Transverse colon (tissue), 4 donors: ENCODE results near the gene GALNT5. TPM values are rescaled to one million over a fixed set of nuclear protein-coding genes. Genes with fewer than 3 reads are reported as not detected.

Experiments used
- DNase-seq: peaks from one replicate; pipeline ENCODE4 v3.0.0-alpha.2; 2019
- H3K27ac ChIP-seq, 4 donors: fragments of 200-600 bp; sonication (generic); 2 replicates each; pipeline ENCODE4 v1.5.1; 2016 to 2018; ENCODE audit warnings: inconsistent platforms in 4 of 4
- H3K27me3 ChIP-seq: fragments of 200-600 bp; sonication (generic); 2 replicates; pipeline ENCODE4 v1.5.1; 2017; ENCODE audit warnings: inconsistent platforms
- H3K36me3 ChIP-seq, 4 donors: fragments of 200-600 bp; sonication (generic); 2 replicates each; pipeline ENCODE4 v1.5.1; 2017 to 2019; ENCODE audit warnings: inconsistent platforms in 4 of 4
- H3K4me1 ChIP-seq, 4 donors: fragments of 200-600 bp; sonication (generic); 2 replicates each; pipeline ENCODE4 v1.5.1; 2017 to 2020; ENCODE audit warnings: inconsistent platforms in 4 of 4
- H3K4me3 ChIP-seq, 4 donors: fragments of 200-600 bp; sonication (generic); 1 replicate in 1 of 4; 2 replicates in 3 of 4; pipeline versions ENCODE4 v1.5.1 to v1.6.1; 2017 to 2019; ENCODE audit warnings: inconsistent platforms in 4 of 4
- H3K9me3 ChIP-seq, 2 donors: fragments of 200-600 bp; sonication (generic); 2 replicates each; pipeline ENCODE4 v1.5.1; 2017 to 2019; ENCODE audit warnings: inconsistent platforms in 2 of 2
- EP300 ChIP-seq: sonication (generic); formaldehyde crosslinking; IDR thresholded peaks from one replicate; pipeline ENCODE4 v1.6.1; 2017; ENCODE audit warnings: antibody characterized with exemption, low read depth
- POLR2A ChIP-seq: fragments of 450-650 bp; IDR thresholded peaks from one replicate; pipeline ENCODE4 v1.6.1; 2016; ENCODE audit warnings: antibody characterized with exemption, mild to moderate bottlenecking, moderate library complexity
- POLR2AphosphoS5 ChIP-seq, 3 donors: sonication (generic); formaldehyde crosslinking; IDR thresholded peaks; one replicate each; pipeline ENCODE4 v1.6.1; 2016; ENCODE audit warnings: antibody characterized with exemption in 3 of 3
- WGBS, 2 donors: methylation state at CpG; one replicate each; pipeline ENCODE4 v1.1.5; 2018; ENCODE audit warnings: low coverage in 1 of 2; 5-methylcytosine and 5-hydroxymethylcytosine counted together
- in situ Hi-C, 4 donors: fragments of 200-750 bp; cut with MboI; loops; one replicate each; pipeline versions ENCODE4 v1.15.0 to v1.15.1; 2017; ENCODE audit warnings: low sequenced_read_pairs in 3 of 4, low pct_ligation_motif_present in 1 of 4, low pct_unique_long_range_greater_than_20kb in 1 of 4
- intact Hi-C: fragments of 100-400 bp; cut with DNase I; formaldehyde crosslinking; loops from one replicate; pipeline ENCODE4 v1.15.1; 2023; ENCODE audit warnings: low total_unique reads
- total RNA-seq, 4 donors: library from RNA; depleted of rRNA; stranded (reverse); fragments of >200 nt; gene quantifications; one replicate each; pipeline ENCODE4 v1.1.0, GENCODE V29; 2016
- TF ChIP-seq, protein P1 (sequence below), 5 experiments: fragments of 200-600 bp in 3 of 5; fragments of 450-650 bp in 2 of 5; sonication (generic) in 3 of 5; IDR thresholded peaks; 1 replicate in 2 of 5; 2 replicates in 3 of 5; pipeline ENCODE4 v1.5.1; 2016 to 2017; ENCODE audit warnings: antibody characterized with exemption in 5 of 5, inconsistent platforms in 3 of 5, mild to moderate bottlenecking in 2 of 5, moderate library complexity in 1 of 5

The GALNT5 gene
- total RNA-seq, 4 donors from 2014 or later, result 7.5 to 34.0 (median 14.0) TPM

DNA sequence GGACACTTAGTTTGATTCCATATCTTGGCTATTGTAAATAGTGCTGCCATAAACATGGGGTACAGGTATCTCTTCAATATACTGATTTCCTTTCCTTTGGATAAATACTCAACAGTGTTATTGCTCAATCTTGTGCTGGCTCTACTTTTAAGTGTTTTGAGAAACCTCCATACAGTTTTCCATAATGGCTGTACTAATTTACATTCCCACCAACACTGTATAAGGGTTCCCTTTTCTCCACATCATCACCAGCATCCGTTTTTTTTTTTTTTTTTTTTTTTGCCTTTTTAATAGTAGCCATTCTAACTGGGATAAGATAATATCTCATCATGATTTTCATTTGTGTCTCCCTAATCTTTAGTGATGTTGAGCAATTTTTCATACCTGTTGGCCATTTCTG is 29.9 kb upstream of the GALNT5 start:
- Histone ChIP-seq H3K27me3 (no peaks in the 10 kb centered on the region), H3K27ac (no peak overlapping the region), H3K4me1 (no peaks in the 10 kb centered on the region), H3K9me3 (no peaks in the 10 kb centered on the region), H3K36me3 (no peaks in the 10 kb centered on the region), H3K4me3 (no peak overlapping the region)
- in situ Hi-C loops, result no loop called here
- no peak for DNase-seq
- intact Hi-C loops, result no loop called here
- 74 to 89% methylated on average over 1 of the region's 1 CpG for WGBS, 2 donors
- TF ChIP-seq, protein P1, sequence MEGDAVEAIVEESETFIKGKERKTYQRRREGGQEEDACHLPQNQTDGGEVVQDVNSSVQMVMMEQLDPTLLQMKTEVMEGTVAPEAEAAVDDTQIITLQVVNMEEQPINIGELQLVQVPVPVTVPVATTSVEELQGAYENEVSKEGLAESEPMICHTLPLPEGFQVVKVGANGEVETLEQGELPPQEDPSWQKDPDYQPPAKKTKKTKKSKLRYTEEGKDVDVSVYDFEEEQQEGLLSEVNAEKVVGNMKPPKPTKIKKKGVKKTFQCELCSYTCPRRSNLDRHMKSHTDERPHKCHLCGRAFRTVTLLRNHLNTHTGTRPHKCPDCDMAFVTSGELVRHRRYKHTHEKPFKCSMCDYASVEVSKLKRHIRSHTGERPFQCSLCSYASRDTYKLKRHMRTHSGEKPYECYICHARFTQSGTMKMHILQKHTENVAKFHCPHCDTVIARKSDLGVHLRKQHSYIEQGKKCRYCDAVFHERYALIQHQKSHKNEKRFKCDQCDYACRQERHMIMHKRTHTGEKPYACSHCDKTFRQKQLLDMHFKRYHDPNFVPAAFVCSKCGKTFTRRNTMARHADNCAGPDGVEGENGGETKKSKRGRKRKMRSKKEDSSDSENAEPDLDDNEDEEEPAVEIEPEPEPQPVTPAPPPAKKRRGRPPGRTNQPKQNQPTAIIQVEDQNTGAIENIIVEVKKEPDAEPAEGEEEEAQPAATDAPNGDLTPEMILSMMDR (IDR thresholded peaks at IDR 0.05), result no peak
- TF ChIP-seq POLR2A (no peak), POLR2AphosphoS5 (IDR thresholded peaks at IDR 0.05) (no peak), EP300 (no peak)

DNA sequence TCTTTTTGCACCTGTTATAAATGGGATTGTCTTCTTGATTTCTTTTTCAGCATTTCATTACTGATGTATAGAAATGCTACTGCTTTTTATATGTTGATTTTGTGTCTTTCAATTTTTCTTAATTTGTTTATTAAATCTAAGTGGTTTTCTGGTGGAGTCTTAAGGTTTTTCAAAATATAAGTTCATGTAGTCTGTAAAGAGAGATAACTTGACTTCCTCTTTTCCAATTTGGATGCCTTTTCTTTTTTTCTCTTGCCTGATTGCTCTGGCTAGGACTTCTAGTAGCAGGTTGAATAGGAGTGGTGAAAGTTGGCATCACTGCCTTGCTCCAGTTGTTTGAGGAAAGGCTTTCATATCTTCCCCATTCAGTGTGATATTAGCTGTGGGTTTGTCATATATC is 28.6 kb upstream of the GALNT5 start:
- no peaks in the 10 kb centered on the region for H3K4me1 ChIP-seq
- no peak overlapping the region for H3K27ac ChIP-seq
- intact Hi-C loops, result no loop called here
- H3K27me3 ChIP-seq, result no peaks in the 10 kb centered on the region
- no peak overlapping the region for H3K4me3 ChIP-seq
- no peaks in the 10 kb centered on the region for H3K9me3 ChIP-seq
- TF ChIP-seq POLR2AphosphoS5 (IDR thresholded peaks at IDR 0.05) (no peak), EP300 (no peak), POLR2A (no peak)
- TF ChIP-seq, protein P1 (IDR thresholded peaks at IDR 0.05), result no peak
- DNase-seq, result no peak
- in situ Hi-C loops, result no loop called here
- no peaks in the 10 kb centered on the region for H3K36me3 ChIP-seq

DNA sequence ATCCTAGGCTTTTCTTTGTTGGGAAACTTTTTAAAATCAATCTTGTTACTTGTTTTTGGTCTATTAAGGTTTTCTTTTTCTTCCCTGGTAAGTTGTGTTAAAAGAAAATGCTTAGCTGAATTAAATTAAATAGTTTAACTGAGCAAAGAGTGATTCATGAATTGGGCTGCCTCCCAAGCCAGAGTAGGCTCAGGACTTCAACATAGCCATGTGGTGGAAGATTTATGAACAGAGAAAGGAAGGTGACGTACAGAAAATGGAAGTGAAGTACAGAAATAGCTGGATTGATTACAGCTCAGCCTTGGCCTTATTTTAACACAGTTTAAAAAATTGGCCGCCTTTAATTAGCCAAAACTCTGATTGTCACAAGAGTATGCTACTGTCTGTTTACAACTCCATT is 27.9 kb upstream of the GALNT5 start:
- no peak for TF ChIP-seq POLR2AphosphoS5 (IDR thresholded peaks at IDR 0.05)
- no peaks in the 10 kb centered on the region for H3K4me1 ChIP-seq
- no peaks in the 10 kb centered on the region for H3K9me3 ChIP-seq
- H3K27me3 ChIP-seq, result no peaks in the 10 kb centered on the region
- H3K36me3 ChIP-seq, result no peaks in the 10 kb centered on the region
- WGBS, 2 donors, result 69 to 77% methylated on average over 2 of the region's 2 CpGs
- no peak for DNase-seq
- H3K27ac ChIP-seq, result no peak overlapping the region
- in situ Hi-C loops (no loop called here), intact Hi-C loops (no loop called here)
- no peak overlapping the region for H3K4me3 ChIP-seq

DNA sequence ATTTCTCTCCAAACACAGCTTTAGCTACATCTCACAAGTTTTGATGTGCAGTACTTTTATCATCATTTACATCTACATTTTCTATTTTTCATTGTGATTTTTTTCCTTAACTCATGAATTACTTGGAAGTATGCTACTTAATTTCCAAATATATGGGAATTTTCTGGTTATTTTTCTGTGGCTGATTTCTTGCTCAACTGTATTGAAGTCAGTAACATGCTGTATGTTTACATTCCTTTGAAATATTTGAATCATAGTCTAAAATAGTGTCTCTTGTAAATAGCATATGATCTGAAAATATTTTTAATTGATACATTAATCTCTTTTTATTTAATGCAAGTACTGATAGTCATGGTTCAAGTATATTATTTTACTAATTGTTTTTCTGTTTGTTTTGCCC is 26.0 kb upstream of the GALNT5 start:
- Histone ChIP-seq H3K27ac (no peak overlapping the region), H3K4me3 (no peak overlapping the region), H3K36me3 (no peaks in the 10 kb centered on the region), H3K27me3 (no peaks in the 10 kb centered on the region), H3K4me1 (no peaks in the 10 kb centered on the region), H3K9me3 (no peaks in the 10 kb centered on the region)
- no peak for DNase-seq
- TF ChIP-seq POLR2A (no peak), EP300 (no peak)
- TF ChIP-seq, protein P1 (IDR thresholded peaks at IDR 0.05), result no peak
- intact Hi-C loops, result no loop called here
- in situ Hi-C loops, result no loop called here

DNA sequence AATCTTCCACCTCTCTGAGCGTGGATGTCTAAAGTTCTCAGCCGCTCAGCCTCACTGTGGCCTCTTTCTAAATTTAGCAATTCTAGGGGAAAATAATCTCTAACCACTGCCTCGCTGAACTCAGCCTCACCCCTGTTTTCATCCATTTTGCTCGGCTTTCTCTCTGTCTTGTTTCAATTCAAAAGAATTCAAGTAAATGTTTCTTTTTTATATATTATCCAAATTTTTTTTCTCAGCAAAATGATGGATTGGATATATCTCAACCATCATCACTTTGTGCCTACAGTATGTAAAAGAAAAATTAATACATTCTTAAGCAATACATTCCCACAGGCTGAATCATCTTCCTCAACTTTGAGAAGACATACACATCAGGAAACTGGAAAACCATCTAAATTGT is 24.0 kb upstream of the GALNT5 start:
- TF ChIP-seq, protein P1 (IDR thresholded peaks at IDR 0.05), result no peak
- TF ChIP-seq POLR2A (no peak), POLR2AphosphoS5 (IDR thresholded peaks at IDR 0.05) (no peak), EP300 (no peak)
- 91 to 93% methylated on average over 4 of the region's 4 CpGs for WGBS, 2 donors
- no peaks in the 10 kb centered on the region for H3K4me1 ChIP-seq
- in situ Hi-C loops, result no loop called here
- H3K36me3 ChIP-seq, result no peaks in the 10 kb centered on the region
- intact Hi-C loops, result no loop called here
- H3K4me3 ChIP-seq, result no peak overlapping the region
- no peaks in the 10 kb centered on the region for H3K27me3 ChIP-seq
- H3K27ac ChIP-seq, result no peak overlapping the region
- DNase-seq, result no peak
- H3K9me3 ChIP-seq, result no peaks in the 10 kb centered on the region
